Measurements from ENCODE around the gene C19orf85.
"Not testable (repeated sequence)": the region's sequence is repeated elsewhere in the genome, so short reads cannot be mapped to it uniquely, and the experiment has no call there.

- TF ChIP-seq CTCF (IDR thresholded peaks at IDR 0.05; ENCODE audit: low read depth, low read length, missing input control); ATF3 (IDR thresholded peaks at IDR 0.05); SP1 (IDR thresholded peaks at IDR 0.05); FOXA1 (IDR thresholded peaks at IDR 0.05); GABPA (IDR thresholded peaks at IDR 0.05 in 1 of 2, conservative IDR thresholded peaks at IDR 0.05 in 1 of 2); RAD21 (IDR thresholded peaks at IDR 0.05); TAF1 (conservative IDR thresholded peaks at IDR 0.05); HNF4A (conservative IDR thresholded peaks at IDR 0.05); JUND (IDR thresholded peaks at IDR 0.05); MAX (IDR thresholded peaks at IDR 0.05); EGR1 (IDR thresholded peaks at IDR 0.05; ENCODE audit: low read depth in 2 of 2): not testable (repeated sequence)
- TF ChIP-seq, protein P1, sequence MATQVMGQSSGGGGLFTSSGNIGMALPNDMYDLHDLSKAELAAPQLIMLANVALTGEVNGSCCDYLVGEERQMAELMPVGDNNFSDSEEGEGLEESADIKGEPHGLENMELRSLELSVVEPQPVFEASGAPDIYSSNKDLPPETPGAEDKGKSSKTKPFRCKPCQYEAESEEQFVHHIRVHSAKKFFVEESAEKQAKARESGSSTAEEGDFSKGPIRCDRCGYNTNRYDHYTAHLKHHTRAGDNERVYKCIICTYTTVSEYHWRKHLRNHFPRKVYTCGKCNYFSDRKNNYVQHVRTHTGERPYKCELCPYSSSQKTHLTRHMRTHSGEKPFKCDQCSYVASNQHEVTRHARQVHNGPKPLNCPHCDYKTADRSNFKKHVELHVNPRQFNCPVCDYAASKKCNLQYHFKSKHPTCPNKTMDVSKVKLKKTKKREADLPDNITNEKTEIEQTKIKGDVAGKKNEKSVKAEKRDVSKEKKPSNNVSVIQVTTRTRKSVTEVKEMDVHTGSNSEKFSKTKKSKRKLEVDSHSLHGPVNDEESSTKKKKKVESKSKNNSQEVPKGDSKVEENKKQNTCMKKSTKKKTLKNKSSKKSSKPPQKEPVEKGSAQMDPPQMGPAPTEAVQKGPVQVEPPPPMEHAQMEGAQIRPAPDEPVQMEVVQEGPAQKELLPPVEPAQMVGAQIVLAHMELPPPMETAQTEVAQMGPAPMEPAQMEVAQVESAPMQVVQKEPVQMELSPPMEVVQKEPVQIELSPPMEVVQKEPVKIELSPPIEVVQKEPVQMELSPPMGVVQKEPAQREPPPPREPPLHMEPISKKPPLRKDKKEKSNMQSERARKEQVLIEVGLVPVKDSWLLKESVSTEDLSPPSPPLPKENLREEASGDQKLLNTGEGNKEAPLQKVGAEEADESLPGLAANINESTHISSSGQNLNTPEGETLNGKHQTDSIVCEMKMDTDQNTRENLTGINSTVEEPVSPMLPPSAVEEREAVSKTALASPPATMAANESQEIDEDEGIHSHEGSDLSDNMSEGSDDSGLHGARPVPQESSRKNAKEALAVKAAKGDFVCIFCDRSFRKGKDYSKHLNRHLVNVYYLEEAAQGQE (IDR thresholded peaks at IDR 0.05): not testable (repeated sequence)
Measured at GRCh38 chr19:55496820-55497219, 32.3 kb upstream of the C19orf85 start.

Data from liver (tissue), 3 donors.